HG02763 (cell line): ENCODE data around the gene LAMC3.
"Not testable (repeated sequence)": the region's sequence is repeated elsewhere in the genome, so short reads cannot be mapped to it uniquely, and the experiment has no call there.

Experiments
- ATAC-seq: cut with Tn5 transposase; IDR thresholded peaks from one replicate; pipeline ENCODE4 v1.9.1; 2021; ENCODE audit warnings: mild to moderate bottlenecking, moderate library complexity; ENCODE audit not compliant: unreplicated experiment

LAMC3 gene

GRCh38 chr9:131095666-131096268, 86.8 kb downstream of the LAMC3 start:
- ATAC-seq: no peak

- no peak for ATAC-seq
Measured at GRCh38 chr9:131096269-131097125, 87.5 kb downstream of the LAMC3 start, which contains the start of gene AIF1L. Gene AIF1L, plus strand, starts transcription at chr9:131096531. Its CDS starts 99 bp downstream, at chr9:131096630.

- ATAC-seq: no peak
Measured at GRCh38 chr9:131097126-131097947, 88.4 kb downstream of the LAMC3 start.

GRCh38 chr9:131097948-131098278, 88.9 kb downstream of the LAMC3 start:
- ATAC-seq: no peak

- ATAC-seq: no peak
Measured at GRCh38 chr9:131098391-131099101, 89.6 kb downstream of the LAMC3 start.

GRCh38 chr9:131099102-131099606, 90.2 kb downstream of the LAMC3 start:
- no peak for ATAC-seq

GRCh38 chr9:131099845-131100244, 90.9 kb downstream of the LAMC3 start:
- ATAC-seq: not testable (repeated sequence)

- ATAC-seq: no peak
Measured at GRCh38 chr9:131100445-131100844, 91.5 kb downstream of the LAMC3 start.

GRCh38 chr9:131101207-131101964, 92.4 kb downstream of the LAMC3 start:
- no peak for ATAC-seq

- ATAC-seq: no peak
Measured at GRCh38 chr9:131103024-131103423, 94.0 kb downstream of the LAMC3 start.

- no peak for ATAC-seq
Measured at GRCh38 chr9:131103535-131103934, 94.6 kb downstream of the LAMC3 start.

GRCh38 chr9:131104016-131104740, 95.2 kb downstream of the LAMC3 start:
- no peak for ATAC-seq

GRCh38 chr9:131105952-131106351, 97.0 kb downstream of the LAMC3 start:
- no peak for ATAC-seq

- ATAC-seq: no peak
Measured at GRCh38 chr9:131107760-131108159, 98.8 kb downstream of the LAMC3 start.

GRCh38 chr9:131111186-131111853, 102.3 kb downstream of the LAMC3 start:
- ATAC-seq: no peak

- no peak for ATAC-seq
Measured at GRCh38 chr9:131111854-131112311, 102.9 kb downstream of the LAMC3 start.

GRCh38 chr9:131112374-131113154, 103.6 kb downstream of the LAMC3 start:
- no peak for ATAC-seq

- ATAC-seq: no peak
Measured at GRCh38 chr9:131113655-131114054, 104.7 kb downstream of the LAMC3 start.
